HG03159 (cell line): ENCODE results near the gene MACROD2.
"Not testable (repeated sequence)": the region's sequence is repeated elsewhere in the genome, so short reads cannot be mapped to it uniquely, and the experiment has no call there.

Source experiments
- ATAC-seq: cut with Tn5 transposase; IDR thresholded peaks from one replicate; pipeline ENCODE4 v1.9.1; 2021; ENCODE audit warnings: mild to moderate bottlenecking, moderate library complexity; ENCODE audit not compliant: unreplicated experiment

MACROD2 gene

DNA sequence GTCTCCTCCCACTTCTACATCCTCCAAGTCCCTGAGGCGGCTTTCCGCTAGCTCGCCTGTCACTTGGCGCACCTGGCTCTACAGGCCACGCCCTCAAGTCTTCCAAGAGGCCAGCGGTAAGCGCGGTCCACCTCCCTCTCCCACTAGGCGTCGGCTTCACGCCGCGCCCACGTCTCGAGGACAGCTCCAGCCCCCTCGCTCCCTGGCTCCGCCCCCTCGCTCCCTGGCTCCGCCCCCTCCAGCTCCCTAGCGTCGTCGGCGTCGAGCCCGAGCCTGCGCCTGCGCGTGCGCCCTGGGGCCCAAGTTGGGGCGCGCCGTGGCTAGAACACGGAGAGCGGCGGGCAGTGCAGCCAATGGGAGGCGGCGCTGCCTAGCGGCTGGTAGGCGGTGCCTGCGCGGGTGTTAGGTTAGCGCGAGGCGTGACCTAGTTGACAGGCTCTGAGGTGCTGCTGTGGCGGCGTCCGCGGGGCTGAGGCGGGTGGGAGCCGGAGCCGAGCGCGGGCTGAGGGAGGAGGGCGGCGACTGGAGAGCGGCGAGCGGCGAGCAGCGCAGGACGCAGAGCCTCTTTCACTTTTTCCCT is at the start of gene MACROD2:
MACROD2 (plus strand) TSS at position 431 of the 580 bp plus-strand sequence.
- peak; percentile 57 for ATAC-seq

DNA sequence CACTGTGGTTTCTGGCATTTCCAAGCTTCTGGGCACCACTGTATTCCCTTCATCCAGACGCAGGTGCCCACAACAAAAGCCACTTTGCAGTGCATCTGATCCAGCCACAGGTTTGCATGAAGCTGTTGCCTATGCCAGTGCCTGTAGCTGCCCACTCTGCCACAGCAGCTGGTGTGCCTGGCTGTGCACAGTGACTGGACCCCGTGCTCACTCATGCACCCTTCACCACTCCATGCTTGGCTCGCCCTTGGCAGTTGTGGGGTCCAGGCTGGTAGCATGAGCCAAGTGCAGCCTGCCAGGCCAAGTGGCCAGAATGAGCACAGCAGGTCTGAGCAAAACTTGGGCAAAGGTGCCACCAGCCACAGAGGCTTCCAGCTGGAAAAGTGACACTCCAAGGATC is 47.6 kb upstream of the MACROD2 start:
- no peak for ATAC-seq

DNA sequence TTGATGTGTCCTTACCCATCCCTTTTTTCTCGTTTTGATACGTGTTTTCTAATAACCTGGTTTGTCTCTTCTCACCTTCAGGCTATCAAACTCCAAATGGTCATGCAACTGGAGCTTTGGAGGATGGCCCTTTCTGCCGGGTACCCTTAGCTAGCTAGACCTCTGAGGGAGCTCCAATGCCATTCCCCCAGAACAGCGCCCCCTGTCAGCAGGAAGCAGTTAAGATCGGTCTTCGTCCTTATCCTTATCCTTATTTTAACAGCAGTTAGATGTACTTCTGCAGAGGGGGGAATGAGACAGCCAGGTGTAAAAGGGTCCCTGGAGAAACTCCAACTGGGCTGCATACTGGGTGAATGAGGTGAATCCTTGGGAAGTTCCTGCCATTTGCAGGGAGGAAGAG is 42.1 kb upstream of the MACROD2 start:
- no peak for ATAC-seq

GRCh38 chr20:13960119-13960518 is 35.2 kb upstream of the MACROD2 start:
- ATAC-seq: no peak

DNA sequence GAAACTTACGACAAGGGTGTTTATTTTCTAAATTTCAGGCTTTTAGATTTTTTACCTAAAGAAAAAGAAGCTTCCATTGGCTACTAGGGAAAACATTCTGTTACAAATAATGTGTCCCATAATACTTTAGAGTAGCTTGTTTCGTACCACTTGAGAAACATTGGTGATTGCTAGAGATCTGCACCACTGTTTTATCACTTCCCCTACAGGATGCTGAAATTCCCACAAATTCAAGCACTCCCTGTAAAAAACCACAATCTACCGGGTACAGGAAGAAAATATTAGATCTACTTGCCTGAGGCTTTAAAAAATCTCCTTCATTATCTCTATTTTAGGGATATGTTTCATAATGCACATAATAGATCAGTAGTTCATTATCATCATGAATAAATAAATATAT is 34.8 kb upstream of the MACROD2 start:
- no peak for ATAC-seq

GRCh38 chr20:13984211-13984610 is 11.1 kb upstream of the MACROD2 start:
- ATAC-seq: no peak

GRCh38 chr20:13990465-13990864 is 4.9 kb upstream of the MACROD2 start, which contains the start of gene SEL1L2:
TSS of gene SEL1L2 (minus strand) at chr20:13990614. CDS start at chr20:13990534, 80 bp downstream.
- ATAC-seq: no peak

GRCh38 chr20:13991311-13991710 is 4.0 kb upstream of the MACROD2 start:
- no peak for ATAC-seq

DNA sequence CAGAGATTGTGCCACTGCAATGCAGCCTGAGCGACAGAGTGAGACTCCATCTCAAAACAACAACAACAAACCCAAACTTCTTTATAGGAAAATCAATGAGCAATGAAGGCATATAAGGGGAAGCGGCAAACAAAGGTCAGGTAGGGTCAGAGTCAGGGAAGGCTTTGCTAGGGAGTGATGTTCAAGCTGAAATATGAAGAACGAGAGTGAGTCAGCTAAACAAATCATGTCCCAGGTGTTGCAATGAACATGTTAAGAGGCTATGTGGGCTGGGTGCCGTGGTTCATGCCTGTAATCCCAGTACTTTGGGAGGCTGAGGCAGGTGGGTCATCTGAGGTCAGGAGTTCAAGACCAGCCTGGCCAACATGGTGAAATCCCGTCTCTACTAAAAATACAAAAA is 3.4 kb upstream of the MACROD2 start:
- ATAC-seq: not testable (repeated sequence)

- ATAC-seq: no peak
These were observed 525 bp downstream of the MACROD2 start for GRCh38 chr20:13995841-13996240.

DNA sequence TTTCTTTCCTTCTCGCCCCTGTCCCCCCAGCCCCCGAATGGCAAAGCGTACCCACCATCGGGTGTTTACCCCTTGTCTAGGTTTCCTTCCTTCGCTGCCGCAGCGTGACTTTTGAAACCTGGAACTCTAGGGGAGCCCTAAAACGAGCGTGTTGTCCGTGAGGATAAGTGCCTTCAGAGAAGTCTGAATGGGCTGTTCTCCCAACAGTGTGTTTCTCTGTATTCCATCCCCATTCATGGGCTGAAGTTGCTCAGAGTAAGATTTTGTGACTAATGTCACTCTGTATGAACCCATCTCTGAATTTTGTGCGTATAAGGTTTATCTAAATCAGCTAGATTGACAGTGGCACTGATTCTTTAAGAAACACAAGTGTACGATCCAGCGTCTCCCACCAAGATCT is 949 bp downstream of the MACROD2 start:
- no peak for ATAC-seq

- ATAC-seq: no peak
These were observed 5.6 kb downstream of the MACROD2 start for GRCh38 chr20:14000917-14001316.

- ATAC-seq: no peak
These were observed 10.7 kb downstream of the MACROD2 start for GRCh38 chr20:14005996-14006395.

DNA sequence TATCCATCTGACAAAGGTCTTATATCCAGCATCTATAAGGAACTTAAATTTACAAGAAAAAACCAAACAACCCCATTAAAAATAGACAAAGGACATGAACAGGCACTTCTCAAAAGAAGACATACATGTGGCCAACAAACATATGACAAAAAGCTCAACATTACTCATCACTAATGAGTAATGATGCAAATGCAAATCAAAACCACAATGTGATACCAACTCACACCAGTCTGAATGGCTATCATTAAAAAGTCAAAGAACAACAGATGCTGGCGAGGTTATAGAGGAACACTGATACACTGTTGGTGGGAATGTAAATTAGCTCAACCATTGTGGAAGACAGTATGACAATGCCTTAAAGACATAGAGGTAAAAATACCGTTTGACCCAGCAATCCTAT is 13.9 kb downstream of the MACROD2 start:
- ATAC-seq: no peak

GRCh38 chr20:14012671-14013070 is 17.4 kb downstream of the MACROD2 start:
- no peak for ATAC-seq

- no peak for ATAC-seq
These were observed 35.7 kb downstream of the MACROD2 start for GRCh38 chr20:14030991-14031390.

DNA sequence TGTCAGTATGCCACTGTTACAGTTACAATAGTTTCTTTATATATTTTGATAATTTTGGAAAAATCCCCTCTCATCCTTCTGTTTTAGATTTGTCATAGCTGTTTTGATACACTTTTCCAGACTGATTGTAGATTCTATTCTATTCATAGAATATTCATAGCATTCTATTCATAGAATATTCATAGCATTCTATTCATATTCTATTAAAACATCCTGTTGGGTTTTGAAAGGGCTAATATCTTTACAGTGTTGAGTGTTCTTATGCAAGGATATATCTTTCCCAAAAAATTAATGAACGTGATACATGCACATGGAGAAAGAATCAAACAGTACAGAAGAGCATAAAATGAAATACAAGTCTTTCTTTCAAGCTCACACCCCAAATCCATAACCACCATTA is 38.0 kb downstream of the MACROD2 start:
- no peak for ATAC-seq

DNA sequence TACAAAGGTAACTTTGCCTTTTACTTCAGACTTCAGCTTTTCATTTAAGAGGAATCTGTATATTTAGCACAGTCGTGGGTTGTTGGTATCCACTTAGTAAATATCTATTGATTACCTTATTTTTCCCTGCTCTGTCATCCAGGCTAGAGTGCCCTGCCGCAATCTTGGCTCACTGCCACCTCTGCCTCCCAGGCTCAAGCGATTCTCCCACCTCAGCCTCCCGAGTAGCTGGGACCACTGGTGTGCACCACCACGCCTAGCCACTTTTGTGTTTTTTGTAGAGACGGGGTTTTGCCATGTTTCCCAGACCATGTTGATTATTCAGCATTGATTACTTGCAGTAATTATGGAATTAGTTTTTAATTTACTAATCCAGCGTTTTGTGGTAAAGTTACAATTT is 41.3 kb downstream of the MACROD2 start:
- no peak for ATAC-seq

DNA sequence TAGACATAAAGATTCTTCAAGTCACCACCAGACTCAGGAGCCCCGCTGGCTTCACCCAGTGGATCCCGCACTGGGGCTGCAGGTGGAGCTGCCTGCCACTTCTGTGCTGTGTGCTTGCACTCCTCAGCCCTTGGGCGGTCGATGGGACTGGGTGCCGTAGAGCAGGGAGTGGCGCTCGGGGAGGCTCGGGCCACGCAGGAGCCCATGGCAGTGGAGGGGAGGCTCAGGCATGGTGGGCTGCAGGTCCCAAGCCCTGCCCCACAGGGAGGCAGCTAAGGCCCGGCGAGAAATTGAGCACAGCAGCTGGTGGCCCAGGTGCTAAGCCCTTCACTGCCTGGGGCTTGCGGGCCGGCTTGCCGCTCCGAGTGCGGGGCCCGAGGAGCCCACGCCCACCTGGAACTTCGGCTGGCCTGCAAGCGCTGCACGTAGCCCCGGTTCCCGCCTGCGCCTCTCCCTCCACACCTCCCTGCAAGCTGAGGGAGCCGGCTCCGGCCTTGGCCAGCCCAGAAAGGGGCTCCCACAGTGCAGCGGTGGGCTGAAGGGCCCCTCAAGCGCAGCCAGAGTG is 49.5 kb downstream of the MACROD2 start:
- not testable (repeated sequence) for ATAC-seq

DNA sequence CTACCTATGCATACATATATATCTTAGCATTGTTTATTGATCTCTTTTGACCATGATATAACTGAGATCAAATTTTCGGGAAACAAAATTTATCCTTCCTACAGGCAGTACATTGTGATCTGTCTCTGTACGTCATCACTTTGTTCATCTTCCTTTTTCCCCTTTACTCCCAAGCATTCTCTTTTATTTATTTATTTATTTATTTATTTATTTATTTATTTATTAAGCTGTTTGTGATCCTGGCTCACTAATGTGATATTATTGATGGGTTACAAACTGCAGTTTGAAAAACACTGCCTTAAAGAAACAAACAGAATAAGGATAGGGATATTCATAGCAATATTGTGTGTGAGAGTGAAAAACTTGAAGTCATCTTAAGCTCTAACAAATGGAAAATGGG is 51.2 kb downstream of the MACROD2 start:
- ATAC-seq: no peak

GRCh38 chr20:14049111-14049510 is 53.8 kb downstream of the MACROD2 start:
- peak; percentile 89 for ATAC-seq

DNA sequence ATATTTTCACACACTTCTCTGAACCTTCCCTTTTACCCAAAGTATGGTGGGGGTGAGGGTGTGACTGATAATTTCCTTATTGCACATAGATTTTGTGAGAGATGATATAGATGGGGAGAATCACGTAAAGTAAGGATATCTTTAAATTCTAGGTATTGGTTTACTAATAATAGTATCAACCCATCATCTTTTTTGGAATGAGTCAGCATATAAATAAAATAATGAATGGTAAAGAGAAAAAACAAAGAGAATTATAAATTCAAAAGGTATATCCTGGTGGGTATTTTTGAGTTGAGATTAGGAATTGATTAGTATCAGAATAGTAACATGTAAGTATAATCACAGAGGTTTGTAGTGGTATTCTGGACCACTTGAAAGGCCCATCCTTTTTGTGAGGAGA is 56.1 kb downstream of the MACROD2 start:
- ATAC-seq: no peak

DNA sequence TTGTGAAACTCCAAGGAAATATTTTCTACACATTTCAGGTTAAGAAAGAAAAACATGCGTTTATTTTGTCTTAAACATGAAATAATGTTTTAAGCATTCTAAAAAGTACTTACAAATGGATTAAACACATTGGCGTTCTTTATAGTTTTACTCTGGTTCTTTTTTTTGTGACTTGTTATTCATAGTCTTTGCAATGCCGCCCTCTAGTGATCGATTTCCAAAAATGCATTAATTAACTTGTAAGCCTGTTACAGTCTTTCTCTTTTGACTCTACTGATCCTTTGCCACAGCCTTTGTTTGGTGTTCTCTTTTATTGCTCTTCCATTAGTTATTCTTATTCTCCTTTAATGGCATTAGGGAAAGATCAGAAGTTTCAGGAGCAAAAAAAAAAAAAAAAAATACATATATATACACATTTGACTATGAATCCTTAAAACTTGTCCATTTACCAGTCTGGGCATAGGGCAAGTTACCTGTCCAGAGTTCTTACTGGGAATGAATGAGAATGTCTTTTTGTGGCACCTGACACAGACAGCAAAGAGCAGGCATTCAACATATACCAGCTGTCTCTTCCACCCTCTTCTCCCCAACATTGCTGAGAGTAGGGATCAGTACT is 59.9 kb downstream of the MACROD2 start:
- peak; percentile 75 for ATAC-seq
